Measurements from ENCODE around the gene CKAP2L.

DNA sequence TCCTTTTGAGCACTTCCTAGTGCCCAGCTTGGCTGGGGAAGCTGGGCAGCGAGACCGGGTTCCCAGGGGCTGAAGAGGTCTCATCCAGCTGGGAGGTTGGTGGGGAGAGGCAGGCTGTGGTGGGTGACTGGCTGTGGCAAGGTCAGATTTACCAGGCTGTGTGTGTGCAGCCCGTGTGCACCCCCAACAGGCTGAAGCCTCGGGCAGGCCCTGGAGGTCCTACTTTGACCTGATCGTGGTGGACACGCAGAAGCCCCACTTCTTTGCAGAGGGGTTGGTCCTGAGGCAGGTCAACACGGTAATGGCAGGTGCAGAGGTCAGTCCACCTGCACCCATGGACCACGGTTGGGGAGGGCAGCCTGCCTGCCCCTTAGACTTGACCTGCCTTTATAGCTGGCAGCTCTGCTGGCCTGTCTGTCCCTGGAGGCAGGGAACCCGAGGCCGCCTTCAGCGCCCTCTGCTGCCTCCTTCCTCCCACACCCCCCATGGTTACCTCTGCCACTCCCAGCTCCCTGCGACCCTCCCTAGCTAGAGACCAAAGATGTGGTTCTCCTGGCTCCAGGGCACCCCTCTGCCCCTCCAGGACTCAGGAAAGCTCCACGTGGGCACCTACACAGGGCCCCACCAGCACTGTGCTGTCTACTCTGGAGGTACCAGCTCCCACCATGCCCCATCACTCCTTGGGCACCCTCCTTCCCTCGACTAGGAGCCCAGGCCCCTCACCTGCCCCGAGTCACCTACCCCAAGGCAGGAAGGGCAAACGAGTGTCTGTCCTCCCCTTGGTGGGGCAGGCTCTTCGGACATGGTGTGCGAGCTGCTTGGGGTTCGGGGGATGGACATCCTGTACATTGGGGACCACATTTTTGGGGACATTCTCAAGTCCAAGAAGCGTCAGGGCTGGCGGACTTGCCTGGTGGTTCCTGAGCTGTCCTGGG is 39.6 kb downstream of the CKAP2L start:
- TF ChIP-seq GATA2 (IDR thresholded peaks at IDR 0.05; ENCODE audit: low read depth, low read length), result no peak
- no peak for TF ChIP-seq GATA3 (IDR thresholded peaks at IDR 0.05; ENCODE audit: low read depth, low read length)
